ENCODE measurements around the gene TMED7.

TMED7 gene

GRCh38 chr5:115626445-115626823 is 598 bp upstream of the TMED7 start:
- DNase-seq: no peak

DNA sequence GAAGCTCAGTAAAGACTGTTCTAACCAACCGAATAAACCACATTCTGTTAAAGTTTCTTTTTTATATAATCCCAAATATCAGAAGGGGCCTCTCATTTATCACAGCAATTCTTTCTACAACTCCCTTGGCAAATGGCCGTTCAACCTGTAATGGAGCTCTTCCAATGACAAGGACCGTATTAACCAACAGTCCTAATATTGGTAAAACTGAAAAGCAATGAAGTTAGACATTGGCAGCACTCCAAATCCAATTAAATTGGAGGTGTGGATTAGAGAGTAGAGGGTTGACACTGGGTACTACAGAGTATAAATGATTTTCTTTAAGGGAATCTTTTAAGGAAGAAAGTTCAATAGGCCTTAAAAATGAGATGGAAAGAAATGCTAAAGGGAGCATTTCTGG is 842 bp downstream of the TMED7 start:
- peak in 1 of 3 donors; percentile 29 for DNase-seq

GRCh38 chr5:115623658-115624057 is 2.2 kb downstream of the TMED7 start:
- DNase-seq: no peak

DNA sequence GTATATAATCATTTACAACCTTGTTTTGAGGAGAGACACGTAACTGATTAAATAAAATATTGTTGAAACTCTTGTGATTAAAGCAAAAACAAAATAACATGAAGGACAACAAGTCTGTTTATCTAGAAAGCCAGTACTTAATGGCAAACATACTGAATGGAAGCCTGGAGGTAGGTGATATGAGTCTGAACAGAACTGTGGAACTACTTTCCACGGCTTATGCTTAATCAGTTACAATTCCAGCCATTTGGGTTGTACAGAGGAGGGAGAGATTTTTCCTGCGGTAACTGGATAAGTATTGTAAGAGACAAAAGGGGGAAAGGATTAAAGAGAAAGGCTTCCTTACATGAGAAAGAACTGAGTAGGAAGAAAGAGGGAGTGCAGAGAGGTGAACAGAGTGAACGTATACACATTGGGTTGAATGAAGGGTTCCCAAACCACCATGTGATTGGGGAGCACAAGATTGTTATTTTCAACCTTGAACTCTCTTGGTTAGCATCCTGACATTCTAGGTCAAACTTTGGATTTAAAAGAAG is 4.4 kb downstream of the TMED7 start:
- DNase-seq: no peak

- no peak for DNase-seq
Measured at GRCh38 chr5:115616892-115617291, 8.9 kb downstream of the TMED7 start.

DNA sequence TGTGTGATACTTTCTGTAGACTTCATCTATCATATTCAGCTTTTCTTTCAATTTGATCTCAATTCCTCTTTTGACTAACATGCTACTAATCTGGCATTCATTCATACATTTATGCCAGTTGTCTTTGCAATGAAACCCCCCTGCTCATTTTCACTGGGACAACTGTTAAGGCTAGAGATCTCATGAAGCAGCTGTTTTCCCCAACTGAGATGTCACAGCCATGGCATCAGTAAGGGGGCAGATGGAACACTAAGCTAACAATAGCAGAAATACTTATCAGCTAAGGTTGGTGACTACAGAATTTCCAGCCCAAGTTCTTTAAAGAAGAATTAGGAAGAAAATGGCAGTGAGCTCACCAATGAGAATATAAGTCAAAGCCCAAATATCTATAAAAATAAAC is 9.4 kb downstream of the TMED7 start:
- DNase-seq: no peak

GRCh38 chr5:115611873-115612272 is 14.0 kb downstream of the TMED7 start:
- no peak for DNase-seq

DNA sequence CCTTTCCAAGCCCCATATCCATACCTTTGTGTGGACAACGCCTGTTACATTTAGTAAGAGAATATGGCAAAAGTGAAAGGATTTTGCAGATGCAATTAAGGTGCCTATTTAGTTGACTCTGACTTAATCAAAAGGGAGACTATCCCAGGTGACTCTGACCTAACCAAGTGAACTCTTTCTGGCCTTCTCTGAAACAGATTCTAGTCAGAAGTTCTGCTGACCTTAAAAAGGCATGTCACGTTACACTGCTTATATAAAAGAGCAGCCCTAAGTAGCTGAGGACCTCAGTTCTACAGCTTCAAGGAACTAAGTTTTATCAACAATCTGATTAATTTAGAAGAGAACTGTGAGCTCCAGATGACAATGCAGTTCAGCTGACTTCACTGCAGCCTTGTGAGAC is 17.9 kb downstream of the TMED7 start:
- DNase-seq: no peak

- no peak for DNase-seq
Measured at GRCh38 chr5:115605436-115605835, 20.4 kb downstream of the TMED7 start.

DNA sequence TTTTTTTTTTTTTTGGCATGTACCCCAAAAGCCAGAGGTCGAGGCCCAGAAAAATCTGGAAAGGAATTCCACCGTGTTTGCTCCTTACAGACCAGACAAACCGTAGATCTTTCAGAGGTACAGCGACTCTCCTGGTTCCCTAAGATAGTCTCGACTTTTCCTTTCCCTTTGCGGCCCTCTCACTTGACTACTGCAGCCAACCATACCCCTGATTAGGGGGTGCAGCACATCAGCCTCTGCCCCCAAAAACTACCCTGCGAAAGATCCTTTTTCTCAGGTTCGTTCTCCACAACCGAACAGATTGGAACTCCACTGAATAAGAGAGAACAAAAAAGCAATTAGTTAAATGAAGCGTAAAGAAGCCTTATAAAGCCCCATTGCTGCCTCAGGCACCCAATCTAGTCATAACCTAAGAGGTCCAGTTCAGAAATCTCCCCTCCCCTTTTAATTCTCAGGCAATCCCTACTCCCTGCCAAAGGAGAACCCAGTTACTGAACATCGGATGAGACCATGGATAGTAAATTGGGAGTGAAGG is 23.2 kb downstream of the TMED7 start:
- DNase-seq: no peak

DNA sequence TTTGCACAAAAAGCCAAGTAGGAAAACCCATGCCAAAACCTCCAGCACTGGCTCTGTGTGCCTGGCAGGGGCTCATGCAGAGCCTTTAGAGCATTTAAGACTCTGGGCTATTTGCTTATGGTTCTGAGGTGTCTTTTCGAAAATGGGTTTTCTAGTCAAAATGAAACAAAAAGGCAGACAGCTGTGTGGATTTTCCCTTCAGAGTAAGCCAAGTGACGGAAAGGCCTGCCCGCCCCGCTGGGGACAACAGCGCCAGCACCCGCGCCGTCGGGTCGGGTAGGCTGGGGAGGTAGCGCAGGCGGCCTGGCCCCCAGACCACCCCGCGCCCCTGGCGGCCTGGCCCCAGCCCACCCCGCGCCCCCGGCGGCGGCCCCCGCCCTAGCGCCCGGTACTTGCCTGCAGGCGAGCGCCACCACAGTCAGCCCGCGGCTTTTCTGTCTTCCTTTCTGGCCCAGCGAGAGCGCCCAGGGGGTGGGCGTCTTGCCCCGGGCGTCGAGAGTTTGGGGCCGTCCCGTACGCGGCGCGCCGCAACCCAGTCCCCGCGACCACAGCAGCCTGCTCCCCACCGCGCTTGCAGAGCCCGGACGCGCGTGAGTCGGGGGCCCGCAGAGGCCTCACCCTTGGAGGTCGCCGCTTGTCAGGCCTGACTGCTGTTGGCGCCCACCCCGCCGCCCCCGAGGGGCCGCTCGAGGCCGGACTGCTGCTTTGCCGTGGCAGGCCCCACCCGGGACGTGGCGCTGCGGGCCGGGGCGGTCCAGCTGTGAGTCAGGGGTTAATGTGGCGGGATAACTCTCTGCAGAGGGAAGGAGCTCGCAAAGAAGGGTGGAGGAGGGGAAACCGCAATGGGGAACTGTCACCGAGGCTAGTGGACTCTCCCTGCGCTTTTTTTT is 23.9 kb downstream of the TMED7 start, which contains the start of gene TICAM2:
Gene TICAM2 (minus strand): TSS at position 779 of the 890 bp plus-strand sequence. CDS start 21,223 bp downstream, outside the sequence.
- DNase-seq: peak; percentile 87 to 91 (median 90)

GRCh38 chr5:115600766-115601165 is 25.1 kb downstream of the TMED7 start:
- DNase-seq: no peak

DNA sequence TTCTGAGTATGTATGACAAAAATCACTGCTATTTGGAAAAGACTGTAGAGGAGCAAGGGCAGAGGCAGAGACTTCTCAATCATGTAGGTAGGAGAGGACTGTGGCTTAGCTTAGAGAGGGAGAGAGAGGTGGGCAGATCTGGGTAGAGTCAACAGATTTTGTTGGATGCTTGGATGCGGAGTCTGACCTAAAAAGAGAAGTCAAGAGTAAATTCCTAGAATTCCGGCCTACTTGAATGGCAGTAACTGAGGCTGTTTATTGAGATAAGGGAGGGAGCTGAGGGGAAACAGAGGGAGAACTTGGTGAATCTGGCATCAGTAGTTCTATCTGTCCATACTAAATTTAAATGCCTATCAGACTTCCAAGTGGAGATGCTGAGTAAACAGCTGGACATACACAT is 25.9 kb downstream of the TMED7 start:
- no peak for DNase-seq

GRCh38 chr5:115599502-115599901 is 26.3 kb downstream of the TMED7 start:
- DNase-seq: peak; percentile 61 to 64 (median 62)

- DNase-seq: no peak
Measured at GRCh38 chr5:115594128-115595047, 31.4 kb downstream of the TMED7 start.

GRCh38 chr5:115589043-115589442 is 36.8 kb downstream of the TMED7 start:
- DNase-seq: no peak

DNA sequence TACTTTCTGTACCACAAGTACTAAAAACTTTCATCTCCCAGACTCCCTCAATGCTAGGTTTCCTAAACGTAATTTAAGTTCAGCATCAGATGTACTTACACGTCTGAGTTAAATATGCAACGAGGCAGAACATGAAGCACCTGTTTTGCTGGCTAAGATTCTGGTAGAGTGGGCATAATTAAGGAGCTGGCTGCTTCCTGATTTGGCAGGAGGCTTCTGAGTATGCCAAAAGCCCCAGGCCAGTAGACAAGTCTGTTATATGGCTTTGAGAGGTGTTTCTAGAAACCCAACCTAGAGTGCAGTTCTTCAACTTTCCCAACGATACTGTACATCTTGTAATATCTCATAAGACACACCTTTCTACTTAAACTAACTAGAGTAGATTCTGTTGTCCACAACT is 37.2 kb downstream of the TMED7 start:
- no peak for DNase-seq

GRCh38 chr5:115586525-115587146 is 39.2 kb downstream of the TMED7 start:
- DNase-seq: peak; percentile 33 to 79 (median 63)

- no peak for DNase-seq
Measured at GRCh38 chr5:115585265-115585664, 40.6 kb downstream of the TMED7 start.

- no peak for DNase-seq
Measured at GRCh38 chr5:115584501-115584900, 41.3 kb downstream of the TMED7 start.

GRCh38 chr5:115583474-115583873 is 42.4 kb downstream of the TMED7 start:
- peak in 2 of 3 donors; percentile 31 to 34 for DNase-seq

GRCh38 chr5:115580941-115581340 is 44.9 kb downstream of the TMED7 start:
- DNase-seq: no peak
